ENCODE results near the gene FABP1. TPM values are rescaled to one million over a fixed set of nuclear protein-coding genes. Genes with fewer than 3 reads are reported as not detected.

The FABP1 gene
- total and polyA plus RNA-seq, 8 donors: 3.8 to 347 (median 7.2) TPM; not detected in 3

DNA sequence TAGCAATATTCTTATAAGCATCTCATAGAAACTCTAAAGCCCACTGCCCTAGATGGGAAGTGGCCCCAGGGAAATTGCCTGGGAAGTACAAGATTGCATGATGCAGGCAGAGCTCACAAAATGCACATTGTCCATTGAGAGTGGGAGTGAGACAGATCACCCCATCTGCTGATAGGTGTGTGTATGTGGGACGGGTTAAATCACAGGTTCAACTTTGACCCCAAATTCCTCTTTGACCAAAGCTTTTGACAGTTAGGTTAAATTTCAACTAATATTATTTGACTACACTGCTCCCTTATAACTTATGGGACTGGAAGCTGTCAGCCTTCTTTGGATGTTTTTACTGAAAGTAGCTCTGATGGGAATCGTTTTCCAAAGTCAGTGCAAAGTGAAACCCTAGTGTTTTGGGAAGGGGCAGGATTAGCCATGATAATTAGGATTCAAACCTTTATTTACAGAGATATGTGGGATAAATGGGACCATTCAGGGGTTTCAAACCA lies 11.4 kb upstream of the FABP1 start:
- Histone ChIP-seq H3K36me3 (no peaks in the 10 kb centered on the region), H3K4me3 (no peak overlapping the region), H3K9me3 (peaks cover 0 to 16% (median 15%) of the 10 kb centered on the region in 4 donors), H3K4me1 (no peaks in the 10 kb centered on the region), H3K27me3 (peaks cover 0 to 3% (median 0%) of the 10 kb centered on the region in 3 donors), H3K27ac (no peak overlapping the region)
- 25 to 37% (median 31%) methylated on average over 2 of the region's 2 CpGs for WGBS, 5 donors
- intact Hi-C loops (cut with DNase I; ENCODE audit: low total_unique reads): no loop called here
- TF ChIP-seq, protein P1, sequence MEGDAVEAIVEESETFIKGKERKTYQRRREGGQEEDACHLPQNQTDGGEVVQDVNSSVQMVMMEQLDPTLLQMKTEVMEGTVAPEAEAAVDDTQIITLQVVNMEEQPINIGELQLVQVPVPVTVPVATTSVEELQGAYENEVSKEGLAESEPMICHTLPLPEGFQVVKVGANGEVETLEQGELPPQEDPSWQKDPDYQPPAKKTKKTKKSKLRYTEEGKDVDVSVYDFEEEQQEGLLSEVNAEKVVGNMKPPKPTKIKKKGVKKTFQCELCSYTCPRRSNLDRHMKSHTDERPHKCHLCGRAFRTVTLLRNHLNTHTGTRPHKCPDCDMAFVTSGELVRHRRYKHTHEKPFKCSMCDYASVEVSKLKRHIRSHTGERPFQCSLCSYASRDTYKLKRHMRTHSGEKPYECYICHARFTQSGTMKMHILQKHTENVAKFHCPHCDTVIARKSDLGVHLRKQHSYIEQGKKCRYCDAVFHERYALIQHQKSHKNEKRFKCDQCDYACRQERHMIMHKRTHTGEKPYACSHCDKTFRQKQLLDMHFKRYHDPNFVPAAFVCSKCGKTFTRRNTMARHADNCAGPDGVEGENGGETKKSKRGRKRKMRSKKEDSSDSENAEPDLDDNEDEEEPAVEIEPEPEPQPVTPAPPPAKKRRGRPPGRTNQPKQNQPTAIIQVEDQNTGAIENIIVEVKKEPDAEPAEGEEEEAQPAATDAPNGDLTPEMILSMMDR (IDR thresholded peaks at IDR 0.05): no peak
- TF ChIP-seq EP300 (IDR thresholded peaks at IDR 0.05) (no peak), POLR2AphosphoS5 (IDR thresholded peaks at IDR 0.05) (no peak), POLR2A (IDR thresholded peaks at IDR 0.05) (no peak)
- no peak for DNase-seq

DNA sequence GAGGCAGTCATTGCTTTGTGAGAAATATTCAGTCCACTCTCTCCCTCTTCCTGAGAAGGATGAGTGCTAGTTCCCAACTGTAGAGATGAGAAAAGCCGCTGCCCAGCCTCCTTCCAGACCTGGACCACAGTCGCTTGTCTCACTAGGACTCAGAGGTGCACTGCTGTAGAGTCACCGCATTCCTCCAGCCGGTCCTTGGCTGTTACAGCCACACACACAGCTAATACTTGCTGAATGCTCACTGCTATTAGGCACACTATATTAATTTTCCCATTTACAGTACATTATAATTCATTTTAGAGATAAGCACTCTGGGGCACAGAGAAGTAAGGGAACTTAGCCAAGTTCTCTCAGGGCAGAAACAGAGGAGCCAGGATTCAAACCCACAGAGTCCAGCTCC lies 10.0 kb upstream of the FABP1 start:
- no peak for DNase-seq
- Histone ChIP-seq H3K36me3 (no peaks in the 10 kb centered on the region), H3K27me3 (peaks cover 0 to 3% (median 0%) of the 10 kb centered on the region in 3 donors), H3K4me1 (no peaks in the 10 kb centered on the region), H3K27ac (no peak overlapping the region), H3K4me3 (no peak overlapping the region), H3K9me3 (peaks cover 0 to 14% (median 9%) of the 10 kb centered on the region in 4 donors)
- 89 to 97% (median 94%) methylated on average over 4 of the region's 4 CpGs for WGBS, 5 donors
- intact Hi-C loops (cut with DNase I; ENCODE audit: low total_unique reads): no loop called here
- no peak for TF ChIP-seq POLR2AphosphoS5 (IDR thresholded peaks at IDR 0.05)
- no peak for TF ChIP-seq POLR2A (IDR thresholded peaks at IDR 0.05)
- no peak for TF ChIP-seq EP300 (IDR thresholded peaks at IDR 0.05)
- TF ChIP-seq, protein P1 (IDR thresholded peaks at IDR 0.05): no peak

DNA sequence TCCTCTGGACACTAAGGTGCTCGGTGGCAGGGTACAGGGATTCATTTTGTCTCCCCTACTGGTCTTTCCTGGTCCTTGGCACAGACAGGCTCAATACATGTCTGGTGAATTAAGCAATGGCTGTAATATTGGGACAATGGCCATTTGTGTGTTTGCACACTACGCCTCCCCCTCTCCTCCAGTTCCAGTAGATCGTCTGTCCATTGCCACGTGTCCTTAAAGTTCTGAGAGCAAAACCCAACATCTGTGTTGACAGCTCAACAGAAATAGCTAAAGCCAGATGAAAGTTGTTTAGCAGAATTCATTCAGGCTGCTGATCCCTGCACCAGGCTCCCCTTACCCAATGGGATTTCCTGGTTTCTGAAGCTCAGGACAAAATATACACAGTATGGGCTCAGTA lies 9.0 kb upstream of the FABP1 start:
- TF ChIP-seq POLR2A (IDR thresholded peaks at IDR 0.05): no peak
- peaks cover 0 to 3% (median 0%) of the 10 kb centered on the region in 3 donors for H3K27me3 ChIP-seq
- WGBS, 5 donors: 65 to 77% (median 73%) methylated on average over 4 of the region's 4 CpGs
- no peaks in the 10 kb centered on the region for H3K4me1 ChIP-seq
- no peaks in the 10 kb centered on the region for H3K36me3 ChIP-seq
- H3K27ac ChIP-seq: no peak overlapping the region
- H3K9me3 ChIP-seq: peaks cover 0 to 9% (median 4%) of the 10 kb centered on the region in 4 donors
- intact Hi-C loops (cut with DNase I; ENCODE audit: low total_unique reads): no loop called here
- H3K4me3 ChIP-seq: no peak overlapping the region
- DNase-seq: no peak

DNA sequence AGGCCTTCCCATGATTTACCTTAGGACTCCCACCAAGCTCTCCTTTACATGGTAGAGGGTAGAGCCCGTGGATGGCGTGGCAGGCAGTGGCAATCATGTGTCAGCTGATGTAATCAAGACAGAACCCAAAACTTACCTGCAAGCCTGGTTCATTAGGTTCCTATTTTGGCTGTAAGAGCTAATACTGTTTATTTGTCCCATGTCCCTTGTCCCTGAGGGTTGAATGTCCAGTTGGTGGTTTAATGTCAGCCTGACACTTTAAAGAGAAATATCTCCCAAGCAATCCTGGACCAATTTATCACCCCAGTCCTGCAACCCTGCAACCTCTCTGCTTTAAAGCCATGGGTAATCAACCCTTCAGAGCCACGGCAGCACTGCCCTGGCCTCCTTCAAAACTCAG lies 6.0 kb upstream of the FABP1 start:
- intact Hi-C loops (cut with DNase I; ENCODE audit: low total_unique reads): no loop called here
- 67 to 88% (median 78%) methylated on average over 3 of the region's 3 CpGs for WGBS, 5 donors
- no peak overlapping the region for H3K27ac ChIP-seq
- H3K36me3 ChIP-seq: no peaks in the 10 kb centered on the region
- no peak for DNase-seq
- no peak for TF ChIP-seq POLR2AphosphoS5 (IDR thresholded peaks at IDR 0.05)
- H3K4me3 ChIP-seq: no peak overlapping the region
- no peaks in the 10 kb centered on the region for H3K9me3 ChIP-seq
- peaks cover 0 to 3% (median 0%) of the 10 kb centered on the region in 3 donors for H3K27me3 ChIP-seq
- no peaks in the 10 kb centered on the region for H3K4me1 ChIP-seq

DNA sequence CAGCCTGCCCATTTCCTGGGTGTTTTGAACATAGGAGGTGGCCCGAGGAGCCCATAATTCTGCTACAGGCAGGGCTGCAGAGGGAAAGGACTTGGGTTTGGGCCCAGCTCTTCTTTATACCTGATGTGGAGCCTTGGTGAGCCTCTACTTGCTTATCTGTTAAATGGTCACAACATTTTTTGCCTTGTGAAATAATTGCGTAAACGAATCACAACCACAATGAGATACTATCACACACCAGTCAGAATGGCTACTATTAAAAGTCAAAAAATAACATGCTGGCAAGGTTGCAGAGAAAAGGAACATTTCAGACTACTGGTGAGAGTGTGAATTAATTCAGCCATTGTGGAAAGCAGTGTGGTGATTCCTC lies 4.1 kb upstream of the FABP1 start:
- no peak for DNase-seq
- no peak overlapping the region for H3K4me3 ChIP-seq
- intact Hi-C loops (cut with DNase I; ENCODE audit: low total_unique reads): no loop called here
- H3K4me1 ChIP-seq: no peaks in the 10 kb centered on the region
- H3K9me3 ChIP-seq: no peaks in the 10 kb centered on the region
- no peak overlapping the region for H3K27ac ChIP-seq
- H3K27me3 ChIP-seq: peaks cover 0 to 3% (median 0%) of the 10 kb centered on the region in 3 donors
- H3K36me3 ChIP-seq: no peaks in the 10 kb centered on the region
- 81 to 91% (median 85%) methylated on average over 3 of the region's 3 CpGs for WGBS, 5 donors
- TF ChIP-seq POLR2A (IDR thresholded peaks at IDR 0.05): no peak
- no peak for TF ChIP-seq POLR2AphosphoS5 (IDR thresholded peaks at IDR 0.05)
- TF ChIP-seq, protein P1 (IDR thresholded peaks at IDR 0.05): no peak
- TF ChIP-seq EP300 (IDR thresholded peaks at IDR 0.05): no peak
